CD4-positive, alpha-beta T cell (primary cell): ENCODE data around the gene ALPK3. TPM values are rescaled to one million over a fixed set of nuclear protein-coding genes. Genes with fewer than 3 reads are reported as not detected.

ENCODE experiments used
- ATAC-seq: fragments of 200-7000 bp; cut with Tn5 transposase; one replicate; pipeline ENCODE4 v1.10.0; 2022; ENCODE audit warnings: mild to moderate bottlenecking; ENCODE audit not compliant: poor library complexity
- CTCF ChIA-PET: fragments of 350-600 bp; sonication (Branson Sonifier 250); formaldehyde crosslinking; loops from one replicate; lab custom pipeline; 2021; ENCODE audit warnings: antibody characterized with exemption, inconsistent platforms; lab: Charles Lee
- POLR2A ChIA-PET: fragments of 350-600 bp; sonication (Branson Sonifier 250); formaldehyde crosslinking; loops from one replicate; lab custom pipeline; 2021; ENCODE audit warnings: antibody characterized with exemption, inconsistent platforms; lab: Charles Lee
- DNase-seq, 14 experiments: peaks; one replicate each; pipeline ENCODE4 v3.0.0-alpha.2; 2013 to 2020; ENCODE audit warnings: mixed read lengths in 2 of 14
- H3K27ac ChIP-seq, 2 donors: one replicate each; pipeline versions ENCODE4 v1.5.1 to v1.7.0; 2013; ENCODE audit warnings: low read length in 2 of 2, low read depth in 1 of 2, mild to moderate bottlenecking in 1 of 2
- H3K27me3 ChIP-seq, 2 experiments: 1 replicate in 1 of 2; 2 replicates in 1 of 2; pipeline versions ENCODE4 v1.6.1 to v1.7.0; 2013; ENCODE audit warnings: low read length in 2 of 2, control low read depth in 1 of 2, mild to moderate bottlenecking in 1 of 2, moderate library complexity in 1 of 2; ENCODE audit not compliant: insufficient read depth in 2 of 2, control insufficient read depth in 1 of 2
- H3K36me3 ChIP-seq: one replicate; pipeline ENCODE4 v1.6.1; 2013; ENCODE audit warnings: low read length, control low read depth; ENCODE audit not compliant: insufficient read depth
- H3K4me1 ChIP-seq: one replicate; pipeline ENCODE4 v1.6.1; 2013; ENCODE audit warnings: low read length, control low read depth; ENCODE audit not compliant: insufficient read depth
- H3K4me3 ChIP-seq: one replicate; pipeline ENCODE4 v1.5.1; 2013; ENCODE audit warnings: mild to moderate bottlenecking, low read length, moderate library complexity
- H3K9me3 ChIP-seq, 2 experiments: 1 replicate in 1 of 2; 2 replicates in 1 of 2; pipeline versions ENCODE4 v1.6.1 to v1.7.0; 2013; ENCODE audit warnings: low read length in 2 of 2, mild to moderate bottlenecking in 2 of 2, control low read depth in 1 of 2, moderate library complexity in 1 of 2; ENCODE audit not compliant: control insufficient read depth in 1 of 2, insufficient read depth in 1 of 2
- H3K27ac Mint-ChIP-seq: one replicate; pipeline ENCODE4 v1.8.0; 2020; ENCODE audit warnings: mixed read lengths
- H3K27me3 Mint-ChIP-seq: one replicate; pipeline ENCODE4 v1.8.0; 2021; ENCODE audit warnings: mixed read lengths
- H3K36me3 Mint-ChIP-seq: one replicate; pipeline ENCODE4 v1.8.0; 2021; ENCODE audit warnings: low read depth, mixed read lengths
- H3K4me1 Mint-ChIP-seq: one replicate; pipeline ENCODE4 v1.8.0; 2021; ENCODE audit warnings: low read depth, mixed read lengths
- H3K4me3 Mint-ChIP-seq: one replicate; pipeline ENCODE4 v1.8.0; 2020; ENCODE audit warnings: mild to moderate bottlenecking, mixed read lengths
- H3K9me3 Mint-ChIP-seq: one replicate; pipeline ENCODE4 v1.8.0; 2020; ENCODE audit warnings: mixed read lengths
- CTCF ChIP-seq: fragments of 200-600 bp; IDR thresholded peaks from one replicate; pipeline ENCODE4 v1.8.0; 2022; ENCODE audit warnings: antibody characterized with exemption, mild to moderate bottlenecking
- intact Hi-C, 2 experiments: fragments of 100-400 bp; cut with DNase I in 1 of 2; cut with micrococcal nuclease in 1 of 2; formaldehyde crosslinking; loops; one replicate each; pipeline versions ENCODE4 v1.15.1 to v1.9.0; 2023 to 2025; cut with DNase I, micrococcal nuclease
- total RNA-seq, 174 experiments: library from RNA in 2 of 174; stranded (reverse) in 2 of 174; gene quantifications; one replicate each; pipeline ENCODE4 v1.2.3 and lab custom pipeline; 2021 to 2026

ALPK3 gene
- total RNA-seq, 2 experiments from 2014 or later, result 0.14 TPM

GRCh38 chr15:84798436-84798946, 18.7 kb upstream of the ALPK3 start:
- ChIA-PET POLR2A (no interaction called here), CTCF (no interaction called here)
- H3K27ac Mint-ChIP-seq, result no peak overlapping the region
- H3K4me1 Mint-ChIP-seq, result peaks cover 4% of the 10 kb centered on the region
- H3K36me3 Mint-ChIP-seq, result peaks cover 94% of the 10 kb centered on the region
- Histone ChIP-seq H3K36me3 (peaks cover 71% of the 10 kb centered on the region), H3K27me3 (no peaks in the 10 kb centered on the region), H3K27ac (no peak overlapping the region), H3K4me3 (no peak overlapping the region), H3K9me3 (no peaks in the 10 kb centered on the region), H3K4me1 (no peaks in the 10 kb centered on the region)
- no peak overlapping the region for H3K4me3 Mint-ChIP-seq
- H3K9me3 Mint-ChIP-seq, result no peaks in the 10 kb centered on the region
- intact Hi-C loops, result no loop called here
- no peak for TF ChIP-seq CTCF
- ATAC-seq (no peak), DNase-seq (no peak)
- H3K27me3 Mint-ChIP-seq, result no peaks in the 10 kb centered on the region

DNA sequence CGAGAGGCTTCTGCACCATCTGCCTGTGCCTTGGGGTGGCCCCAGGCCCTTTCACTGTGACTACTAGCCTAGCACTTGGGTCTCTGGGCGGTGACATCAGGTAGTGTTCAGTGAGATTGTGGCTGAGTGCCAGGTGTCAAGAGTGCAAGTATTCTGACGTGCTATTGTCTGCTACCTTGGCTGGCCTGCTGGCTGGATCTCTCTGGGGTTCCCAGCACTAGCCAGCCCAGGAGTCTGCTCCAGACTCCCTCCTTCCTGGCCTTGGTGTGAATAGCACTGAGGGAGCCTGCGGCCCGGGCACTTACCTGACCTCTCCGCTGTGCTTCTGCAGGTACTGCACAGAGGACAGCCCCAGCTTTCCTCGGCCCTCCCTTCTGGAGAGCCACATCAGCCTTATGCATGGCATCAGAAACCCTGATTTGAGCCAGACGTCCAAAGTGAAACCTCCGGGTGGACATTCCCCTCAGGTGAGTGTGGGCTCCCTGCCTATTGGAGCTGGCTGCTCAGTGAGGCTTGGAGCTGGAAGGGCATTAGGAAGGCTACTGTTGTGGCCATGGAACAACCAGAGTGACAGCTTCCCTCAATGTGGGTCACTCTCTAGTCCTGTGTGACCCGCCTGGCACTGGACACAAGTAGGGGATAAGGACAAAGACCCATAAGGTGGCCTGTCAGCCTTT, 17.5 kb upstream of the ALPK3 start:
- Histone ChIP-seq H3K36me3 (peaks cover 72% of the 10 kb centered on the region), H3K9me3 (no peaks in the 10 kb centered on the region), H3K27me3 (no peaks in the 10 kb centered on the region), H3K27ac (no peak overlapping the region), H3K4me1 (no peaks in the 10 kb centered on the region), H3K4me3 (no peak overlapping the region)
- DNase-seq, result no peak
- Mint-ChIP-seq H3K4me1 (peaks cover 4% of the 10 kb centered on the region), H3K9me3 (no peaks in the 10 kb centered on the region), H3K27ac (no peak overlapping the region), H3K4me3 (no peak overlapping the region), H3K27me3 (no peaks in the 10 kb centered on the region), H3K36me3 (peaks cover 94% of the 10 kb centered on the region)
- CTCF ChIA-PET, result no interaction called here
- intact Hi-C loops, result no loop called here
- TF ChIP-seq CTCF, result no peak
- no peak for ATAC-seq
- POLR2A ChIA-PET, result no interaction called here

DNA sequence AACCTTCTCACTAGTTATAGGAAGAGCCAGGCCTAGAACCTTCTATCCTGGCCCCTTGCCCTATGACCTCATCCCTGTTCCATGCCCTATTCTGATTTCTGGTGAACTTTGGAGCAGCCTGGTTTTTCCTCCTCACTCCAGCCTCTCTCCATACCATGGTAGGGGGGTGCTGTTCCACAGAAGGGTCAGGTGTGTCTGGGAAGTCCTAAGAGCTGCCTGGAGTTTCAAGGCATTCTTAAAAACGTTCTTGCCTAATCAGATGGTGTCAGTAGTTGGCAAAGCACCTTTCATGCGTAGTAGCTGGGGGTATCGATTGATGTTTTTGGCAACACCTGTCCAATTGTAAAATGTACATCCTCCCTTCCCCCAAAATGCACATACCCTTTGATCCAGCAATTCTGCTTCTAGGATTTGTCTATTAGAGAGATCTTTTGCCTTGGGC, 16.8 kb upstream of the ALPK3 start:
- Mint-ChIP-seq H3K36me3 (peaks cover 96% of the 10 kb centered on the region), H3K4me3 (no peak overlapping the region), H3K27ac (no peak overlapping the region), H3K4me1 (peaks cover 4% of the 10 kb centered on the region), H3K27me3 (no peaks in the 10 kb centered on the region), H3K9me3 (no peaks in the 10 kb centered on the region)
- TF ChIP-seq CTCF, result no peak
- DNase-seq (no peak), ATAC-seq (no peak)
- no peaks in the 10 kb centered on the region for H3K27me3 ChIP-seq
- H3K36me3 ChIP-seq, result peaks cover 72% of the 10 kb centered on the region
- ChIA-PET POLR2A (no interaction called here), CTCF (interaction anchor here (0.6 kb wide), 1 partner anchor 35 kb away, joined by 3 read pairs; no protein-coding TSS in a partner anchor)
- H3K9me3 ChIP-seq, result no peaks in the 10 kb centered on the region
- no peaks in the 10 kb centered on the region for H3K4me1 ChIP-seq
- no peak overlapping the region for H3K4me3 ChIP-seq
- intact Hi-C loops, result no loop called here
- no peak overlapping the region for H3K27ac ChIP-seq
